ENCODE measurements around the gene SLC27A3.

Gene SLC27A3

GRCh38 chr1:153827168-153827964 lies 52.2 kb downstream of the SLC27A3 start:
- no peak for DNase-seq
- in situ Hi-C loops (cut with MboI; ENCODE audit: low pct_unique_long_range_greater_than_20kb, low sequenced_read_pairs), result no loop called here
